HepG2 (cell line): Measurements from ENCODE around the gene GINS2. TPM values are rescaled to one million over a fixed set of nuclear protein-coding genes. Genes with fewer than 3 reads are reported as not detected.

Source experiments
- ATAC-seq: fragments of 200-7000 bp; cut with Tn5 transposase; 3 replicates; pipeline ENCODE4 v1.9.1; 2020; ENCODE audit warnings: mild to moderate bottlenecking, moderate library complexity
- BruUV-seq: library from RNA; stranded (reverse); fragments of 400-500 nt; replicated peaks from 2 replicates; lab custom pipeline; 2021; lab: Mats Ljungman, UMichigan
- CTCF ChIA-PET: fragments of 300-600 bp; formaldehyde crosslinking; extraction: SDS; loops from one replicate; lab custom pipeline; 2021; ENCODE audit warnings: low total read pairs, inconsistent platforms, low intra/inter-chr PET ratio; lab: Yijun Ruan, JAX
- POLR2A ChIA-PET: fragments of 350-600 bp; sonication (Branson Sonifier 250); formaldehyde crosslinking; loops from one replicate; lab custom pipeline; 2020; ENCODE audit warnings: antibody characterized with exemption, inconsistent platforms; lab: Yijun Ruan, JAX
- DNase-seq: peaks from one replicate; pipeline ENCODE4 v3.0.0-alpha.2; 2015; ENCODE audit warnings: low spot score
- FAIRE-seq: peaks from 3 replicates; lab custom pipeline; 2011; peaks lifted over from hg19 to GRCh38; lab: Jason Lieb, UNC
- H2AFZ ChIP-seq: one replicate; pipeline ENCODE4 v1.6.1; 2011; ENCODE audit warnings: low read length, inconsistent platforms
- H3K27ac ChIP-seq: fragments of 300-600 bp; 3 replicates; pipeline ENCODE4 v1.8.0; 2011; ENCODE audit warnings: mixed run types, mild to moderate bottlenecking, mixed read lengths, low read length, inconsistent platforms; ENCODE audit not compliant: insufficient read depth; ENCODE audit errors: extremely low read length
- H3K27me3 ChIP-seq, 2 experiments: fragments of 200-600 bp in 1 of 2; 2 replicates in 1 of 2; 3 replicates in 1 of 2; pipeline versions ENCODE4 v1.6.0 to v1.8.0; 2011; ENCODE audit warnings: low read length in 2 of 2, mild to moderate bottlenecking in 2 of 2, moderate library complexity in 2 of 2, inconsistent platforms in 1 of 2; ENCODE audit not compliant: insufficient read depth in 2 of 2, control insufficient read depth in 1 of 2
- H3K36me3 ChIP-seq, 2 experiments: fragments of 200-600 bp in 1 of 2; replicated peaks in 1 of 2; 2 replicates in 1 of 2; 3 replicates in 1 of 2; pipeline versions ENCODE4 v1.5.1 to v1.8.0; 2011; ENCODE audit warnings: low read length in 2 of 2, inconsistent platforms in 1 of 2; ENCODE audit not compliant: insufficient read depth in 2 of 2, control insufficient read depth in 1 of 2
- H3K4me1 ChIP-seq: 2 replicates; pipeline ENCODE4 v1.5.1; 2012; ENCODE audit warnings: low read length, inconsistent platforms; ENCODE audit not compliant: insufficient read depth
- H3K4me2 ChIP-seq: 2 replicates; pipeline ENCODE4 v1.6.0; 2011; ENCODE audit warnings: low read depth, low read length, inconsistent platforms
- H3K4me3 ChIP-seq, 3 experiments: fragments of 200-600 bp in 1 of 3; sonication (generic), shearing (Covaris generic) in 1 of 3; replicated peaks in 1 of 3; 2 replicates each; pipeline ENCODE4 v1.5.1; 2011 to 2016; ENCODE audit warnings: low read length in 3 of 3, inconsistent platforms in 2 of 3, low read depth in 2 of 3, mild to moderate bottlenecking in 2 of 3, control low read depth in 1 of 3, mixed read lengths in 1 of 3; ENCODE audit not compliant: insufficient read depth in 1 of 3
- H3K79me2 ChIP-seq: one replicate; pipeline ENCODE4 v1.6.1; 2011; ENCODE audit warnings: low read length, inconsistent platforms; ENCODE audit not compliant: insufficient read depth
- H3K9ac ChIP-seq: 2 replicates; pipeline ENCODE4 v1.6.0; 2011; ENCODE audit warnings: mild to moderate bottlenecking, low read depth, low read length, inconsistent platforms; ENCODE audit not compliant: insufficient read depth
- H3K9me3 ChIP-seq: 2 replicates; pipeline ENCODE4 v1.5.1; 2012; ENCODE audit warnings: mild to moderate bottlenecking, low read length
- H4K20me1 ChIP-seq: 2 replicates; pipeline ENCODE4 v1.6.0; 2011; ENCODE audit warnings: inconsistent platforms, mild to moderate bottlenecking, low read length, moderate library complexity; ENCODE audit not compliant: insufficient read depth
- FOSL1 ChIP-seq: sonication (generic); formaldehyde crosslinking; IDR thresholded peaks from 2 replicates; pipeline ENCODE4 v1.9.0; 2021; ENCODE audit warnings: missing genetic modification reagents, borderline replicate concordance
- GATA4 ChIP-seq: sonication (generic); IDR thresholded peaks from 2 replicates; pipeline ENCODE4 v1.6.1; 2016; ENCODE audit warnings: antibody characterized with exemption, low read depth, borderline replicate concordance
- HDAC6 ChIP-seq: fragments of 200-600 bp; sonication (generic); IDR thresholded peaks from 2 replicates; pipeline ENCODE4 v1.7.0; 2017; ENCODE audit warnings: mild to moderate bottlenecking, antibody characterized with exemption, low read length, low read depth
- RBM22 ChIP-seq: fragments of 200-400 bp; formaldehyde crosslinking; optimal IDR thresholded peaks from 2 replicates; pipeline ENCODE3; 2017; ENCODE audit warnings: mild to moderate bottlenecking, low read length, moderate library complexity
- SNAPC2 ChIP-seq: sonication (generic); formaldehyde crosslinking; IDR thresholded peaks from 2 replicates; pipeline ENCODE4 v1.8.1; 2022; ENCODE audit warnings: mild to moderate bottlenecking, missing genetic modification reagents
- THAP7 ChIP-seq: sonication (generic); formaldehyde crosslinking; IDR thresholded peaks from 2 replicates; pipeline ENCODE4 v1.8.1; 2023; ENCODE audit warnings: mild to moderate bottlenecking, missing genetic modification reagents
- ZFYVE20 ChIP-seq: sonication (generic); formaldehyde crosslinking; IDR thresholded peaks from 2 replicates; pipeline ENCODE4 v1.8.0; 2023; ENCODE audit warnings: low read depth, mild to moderate bottlenecking, moderate library complexity, missing genetic modification reagents, borderline replicate concordance
- ZNF580 ChIP-seq: IDR thresholded peaks from 2 replicates; pipeline ENCODE4 v1.6.1; 2016; ENCODE audit warnings: low read depth, borderline replicate concordance
- ZNF782 ChIP-seq: sonication (generic); formaldehyde crosslinking; IDR thresholded peaks from 2 replicates; pipeline ENCODE4 v1.4.0; 2020; ENCODE audit warnings: missing genetic modification reagents, mild to moderate bottlenecking, borderline replicate concordance
- WGBS: methylation state at CpG from one replicate; pipeline ENCODE4 v1.1.6; 2017; ENCODE audit warnings: low lambda C conversion rate; 5-methylcytosine and 5-hydroxymethylcytosine counted together
- in situ Hi-C: cut with HindIII; loops from 2 replicates; pipeline ENCODE4 v1.10.0; 2017; ENCODE audit warnings: low pct_unique_long_range_greater_than_20kb; ENCODE audit not compliant: extremely low pct_ligation_motif_present
- intact Hi-C: fragments of 100-400 bp; cut with micrococcal nuclease; formaldehyde crosslinking; loops from one replicate; pipeline ENCODE4 v1.10.0; 2022; ENCODE audit not compliant: unreplicated experiment
- polyA plus RNA-seq, 8 experiments: library from polyadenylated mRNA; depleted of rRNA in 3 of 8; stranded (reverse) in 7 of 8; unstranded in 1 of 8; fragments of >200 nt; fragmentation: Illumina TruSeq in 4 of 8; extraction: Trizol in 4 of 8; gene quantifications; 2 replicates each; pipeline versions ENCODE4 v1.2.1 to v1.2.3, GENCODE V29; 2011 to 2016; ENCODE audit warnings: low read depth in 4 of 8, missing spikeins in 1 of 8, mixed read lengths in 1 of 8; ENCODE audit not compliant: insufficient read depth in 1 of 8
- total RNA-seq, 5 experiments: library from RNA; depleted of rRNA; stranded (reverse); fragments of >200 nt; fragmentation: Illumina TruSeq; extraction: Trizol; gene quantifications; 2 replicates each; pipeline ENCODE4 v1.2.3, GENCODE V29; 2016; ENCODE audit warnings: low read depth in 1 of 5

The GINS2 gene
- total and polyA plus RNA-seq, 2 of the 13 experiments (the other 11 are each of a cell fraction or from before 2014, with no cell fraction given), result 10.6 to 48.3 TPM

- BruUV-seq, result no TSS peak
These were observed 12.3 kb downstream of the GINS2 start for GRCh38 chr16:85676466-85676865.

More at GRCh38 chr16:85676466-85676865, 12.3 kb downstream of the GINS2 start:
- H3K4me1 ChIP-seq, result no peaks in the 10 kb centered on the region
- H4K20me1 ChIP-seq, result no peaks in the 10 kb centered on the region; the same call in 1 of the 2 replicates
- FAIRE-seq (no peak), DNase-seq (no peak), ATAC-seq (no peak)
- no peaks in the 10 kb centered on the region for H3K9me3 ChIP-seq
- intact Hi-C loops (no loop called here), in situ Hi-C loops (no loop called here)
- no peak overlapping the region for H3K9ac ChIP-seq
- TF ChIP-seq RBM22 (peak; percentile 92), ZNF782 (CRISPR knock-in tag) (no peak), SNAPC2 (CRISPR knock-in tag) (no peak), FOSL1 (CRISPR knock-in tag) (no peak), THAP7 (CRISPR knock-in tag) (no peak), GATA4 (no peak), ZFYVE20 (CRISPR knock-in tag) (no peak), HDAC6 (no peak), ZNF580 (CRISPR knock-in tag) (no peak)
- no peak overlapping the region for H3K4me3 ChIP-seq
- no peak overlapping the region for H3K27ac ChIP-seq
- peaks cover 34 to 92% of the 10 kb centered on the region in 2 experiments for H3K36me3 ChIP-seq
- WGBS, result 97% methylated on average over 7 of the region's 7 CpGs
- ChIA-PET CTCF (interaction anchor here (2.4 kb wide), 1 partner anchor 42 kb away, joined by 18 read pairs; no protein-coding TSS in a partner anchor), POLR2A (no interaction called here)
- no peak overlapping the region for H2AFZ ChIP-seq
- no peak overlapping the region for H3K4me2 ChIP-seq
- no peaks in the 10 kb centered on the region for H3K27me3 ChIP-seq
- no peaks in the 10 kb centered on the region for H3K79me2 ChIP-seq
